A549 (cell line): Measurements from ENCODE around the gene EPB41L4B. TPM values are rescaled to one million over a fixed set of nuclear protein-coding genes. Genes with fewer than 3 reads are reported as not detected.

ENCODE experiments used
- ATAC-seq, 2 experiments: fragments of 200-7000 bp in 1 of 2; fragments of >200 bp in 1 of 2; cut with Nextera tagmentation in 1 of 2; cut with Tn5 transposase in 1 of 2; 3 replicates each; pipeline versions ENCODE4 v1.8.0 to v1.9.1; 2018 to 2020; ENCODE audit warnings: mild to moderate bottlenecking in 1 of 2, moderate library complexity in 1 of 2
- CTCF ChIA-PET: fragments of 300-600 bp; sonication (Branson Sonifier 250); formaldehyde crosslinking; extraction: SDS; loops from one replicate; lab custom pipeline; 2021; ENCODE audit warnings: antibody characterized with exemption, inconsistent platforms; lab: Yijun Ruan, JAX
- POLR2A ChIA-PET: fragments of 350-600 bp; formaldehyde crosslinking; extraction: SDS; loops from one replicate; lab custom pipeline; 2021; ENCODE audit warnings: antibody characterized with exemption, inconsistent platforms; lab: Yijun Ruan, JAX
- DNase-seq, 2 experiments: peaks; one replicate each; pipeline versions ENCODE4 v3.0.0 to v3.0.0-alpha.2; 2011 to 2016; ENCODE audit warnings: low read depth in 1 of 2, low spot score in 1 of 2
- FAIRE-seq: peaks from 2 replicates; lab custom pipeline; 2011; peaks lifted over from hg19 to GRCh38; lab: Jason Lieb, UNC
- H3K27ac ChIP-seq, 2 experiments: fragments of >200 bp; sonication (Bioruptor Twin); formaldehyde crosslinking; 3 replicates each; pipeline ENCODE4 v1.5.1; 2016 to 2017
- H3K4me1 ChIP-seq: fragments of >200 bp; sonication (Bioruptor Twin); formaldehyde crosslinking; 3 replicates; pipeline ENCODE4 v1.6.1; 2016
- H3K4me2 ChIP-seq: fragments of >200 bp; sonication (Bioruptor Twin); formaldehyde crosslinking; 3 replicates; pipeline ENCODE4 v1.6.1; 2016
- H3K4me3 ChIP-seq: fragments of >200 bp; sonication (Bioruptor Twin); formaldehyde crosslinking; 3 replicates; pipeline ENCODE4 v1.5.1; 2016
- H3K9me3 ChIP-seq: fragments of >200 bp; sonication (Bioruptor Twin); formaldehyde crosslinking; 3 replicates; pipeline ENCODE4 v1.6.1; 2016
- BHLHE40 ChIP-seq: IDR thresholded peaks from 2 replicates; pipeline ENCODE4 v1.6.1; 2012; ENCODE audit warnings: low read depth, low read length, inconsistent platforms
- CBX2 ChIP-seq: fragments of 200-600 bp; sonication (generic); IDR thresholded peaks from 2 replicates; pipeline ENCODE4 v1.6.1; 2016; ENCODE audit warnings: low read depth, mild to moderate bottlenecking, borderline replicate concordance
- CHD4 ChIP-seq: fragments of 200-600 bp; sonication (generic); IDR thresholded peaks from 2 replicates; pipeline ENCODE4 v1.6.1; 2016; ENCODE audit warnings: antibody characterized with exemption, mild to moderate bottlenecking, borderline replicate concordance
- CTCF ChIP-seq: fragments of >200 bp; sonication (Bioruptor Twin); formaldehyde crosslinking; IDR thresholded peaks from 3 replicates; pipeline ENCODE4 v1.5.1; 2016
- E2F6 ChIP-seq: IDR thresholded peaks from 2 replicates; pipeline ENCODE4 v1.6.1; 2012; ENCODE audit warnings: low read depth, borderline replicate concordance
- EHMT2 ChIP-seq: fragments of 200-600 bp; sonication (generic); IDR thresholded peaks from 2 replicates; pipeline ENCODE4 v1.6.1; 2016; ENCODE audit warnings: antibody characterized with exemption, low read depth, mild to moderate bottlenecking, moderate library complexity
- ELK1 ChIP-seq: fragments of 150-350 bp; IDR thresholded peaks from 2 replicates; pipeline ENCODE4 v1.6.1; 2014; ENCODE audit warnings: low read depth, mild to moderate bottlenecking, low read length
- ESRRA ChIP-seq: fragments of 150-350 bp; IDR thresholded peaks from 2 replicates; pipeline ENCODE4 v1.6.1; 2014; ENCODE audit warnings: mild to moderate bottlenecking, low read length, borderline replicate concordance
- HDAC2 ChIP-seq: fragments of 200-600 bp; sonication (generic); IDR thresholded peaks from 2 replicates; pipeline ENCODE4 v1.6.1; 2016
- HOXB13 ChIP-seq: fragments of 250-450 bp; sonication (Bioruptor Pico); IDR thresholded peaks from 2 replicates; pipeline ENCODE4 v1.5.0; 2020; ENCODE audit warnings: low read depth, mild to moderate bottlenecking, moderate library complexity
- KDM1A ChIP-seq: fragments of 200-600 bp; sonication (generic); IDR thresholded peaks from 2 replicates; pipeline ENCODE4 v1.6.1; 2016; ENCODE audit warnings: low read depth, mild to moderate bottlenecking
- MAFK ChIP-seq: fragments of 450-650 bp; IDR thresholded peaks from 2 replicates; pipeline ENCODE4 v1.6.1; 2014; ENCODE audit not compliant: partially characterized antibody
- MYC ChIP-seq: IDR thresholded peaks from 2 replicates; pipeline ENCODE4 v1.6.1; 2012; ENCODE audit warnings: mild to moderate bottlenecking, inconsistent platforms, low read length, improper control_type of control experiment, borderline replicate concordance
- NPAS2 ChIP-seq: fragments of 250-450 bp; sonication (Bioruptor Pico); IDR thresholded peaks from 2 replicates; pipeline ENCODE4 v1.8.0; 2022; ENCODE audit warnings: mild to moderate bottlenecking, moderate library complexity, borderline replicate concordance
- PHF8 ChIP-seq: fragments of 200-600 bp; sonication (generic); IDR thresholded peaks from 2 replicates; pipeline ENCODE4 v1.6.1; 2016; ENCODE audit warnings: low read depth, mild to moderate bottlenecking, antibody characterized with exemption, moderate library complexity, borderline replicate concordance
- RCOR1 ChIP-seq: fragments of 150-350 bp; IDR thresholded peaks from 2 replicates; pipeline ENCODE4 v1.6.1; 2014; ENCODE audit warnings: antibody characterized with exemption, low read length, low read depth
- REST ChIP-seq: fragments of 200-600 bp; sonication (generic); IDR thresholded peaks from 2 replicates; pipeline ENCODE4 v1.6.1; 2016; ENCODE audit warnings: antibody characterized with exemption, mild to moderate bottlenecking, moderate library complexity
- RFX5 ChIP-seq: fragments of 450-650 bp; IDR thresholded peaks from 2 replicates; pipeline ENCODE4 v1.7.1; 2014; ENCODE audit warnings: antibody characterized with exemption, mild to moderate bottlenecking, moderate library complexity
- USF2 ChIP-seq: fragments of 450-650 bp; IDR thresholded peaks from 2 replicates; pipeline ENCODE4 v1.6.1; 2014; ENCODE audit warnings: antibody characterized with exemption
- ZC3H11A ChIP-seq: fragments of 450-650 bp; IDR thresholded peaks from 2 replicates; pipeline ENCODE4 v1.6.1; 2014; ENCODE audit warnings: antibody characterized with exemption, mild to moderate bottlenecking
- ZNF302 ChIP-seq: fragments of 250-450 bp; sonication (Bioruptor Pico); IDR thresholded peaks from 2 replicates; pipeline ENCODE4 v1.9.0; 2021; ENCODE audit warnings: inconsistent platforms, mild to moderate bottlenecking, moderate library complexity
- WGBS: methylation state at CpG from one replicate; pipeline ENCODE4 v1.1.6; 2017; ENCODE audit errors: missing lambda C conversion rate; 5-methylcytosine and 5-hydroxymethylcytosine counted together
- polyA plus RNA-seq, 4 experiments: library from polyadenylated mRNA; depleted of rRNA in 3 of 4; stranded (reverse); fragments of >200 nt; fragmentation: RNase III in 1 of 4; extraction: RNeasy Plus Mini Kit Qiagen cat#74134 plus additional on column Dnase treatment in 1 of 4; gene quantifications; 2 replicates in 3 of 4; 3 replicates in 1 of 4; pipeline ENCODE4 v1.2.3, GENCODE V29; 2011 to 2017

EPB41L4B gene
- polyA plus RNA-seq, 2 of the 4 experiments (the other 2 are of a cell fraction) = 7.9 to 22.0 TPM

GRCh38 chr9:109277451-109277850 lies 43.4 kb downstream of the EPB41L4B start:
- TF ChIP-seq BHLHE40 = no peak
- no peak for TF ChIP-seq NPAS2
- no peak for TF ChIP-seq CTCF
- no peak for TF ChIP-seq CHD4
- no peak for TF ChIP-seq RCOR1
- TF ChIP-seq ESRRA = no peak
- no peak for TF ChIP-seq HOXB13 (CRISPR knock-in tag)
- no peak for TF ChIP-seq RFX5
- ChIA-PET POLR2A (no interaction called here), CTCF (interaction anchor here (0.6 kb wide), 1 partner anchor 110 kb away, joined by 4 read pairs; no protein-coding TSS in a partner anchor)
- no peak overlapping the region for H3K4me3 ChIP-seq
- no peaks in the 10 kb centered on the region for H3K4me1 ChIP-seq
- H3K27ac ChIP-seq = no peak overlapping the region
- ATAC-seq = no peak
- no peak for DNase-seq
- H3K9me3 ChIP-seq = no peaks in the 10 kb centered on the region
- 75% methylated on average over 9 of the region's 9 CpGs for WGBS
- no peak for FAIRE-seq
- no peak overlapping the region for H3K4me2 ChIP-seq

- ChIA-PET POLR2A (no interaction called here), CTCF (interaction anchor here (0.6 kb wide), 1 partner anchor 110 kb away, joined by 4 read pairs; no protein-coding TSS in a partner anchor)
- H3K4me3 ChIP-seq = no peak overlapping the region
- no peaks in the 10 kb centered on the region for H3K9me3 ChIP-seq
- DNase-seq (no peak), ATAC-seq (no peak), FAIRE-seq (no peak)
- no peaks in the 10 kb centered on the region for H3K4me1 ChIP-seq
- 84% methylated on average over 11 of the region's 13 CpGs for WGBS
- no peak for TF ChIP-seq MYC
- no peak for TF ChIP-seq ZC3H11A
- no peak for TF ChIP-seq KDM1A
- TF ChIP-seq E2F6 = no peak
- TF ChIP-seq ESRRA = no peak
- TF ChIP-seq MAFK = no peak
- no peak for TF ChIP-seq ZNF302 (CRISPR knock-in tag)
- no peak for TF ChIP-seq CBX2
- no peak for TF ChIP-seq RCOR1
- H3K27ac ChIP-seq = no peak overlapping the region
- no peak overlapping the region for H3K4me2 ChIP-seq
Observed at GRCh38 chr9:109276469-109277440, 44.1 kb downstream of the EPB41L4B start.

- FAIRE-seq (no peak), ATAC-seq (no peak), DNase-seq (no peak)
- Histone ChIP-seq H3K4me2 (no peak overlapping the region), H3K9me3 (no peaks in the 10 kb centered on the region), H3K4me1 (no peaks in the 10 kb centered on the region), H3K27ac (no peak overlapping the region), H3K4me3 (no peak overlapping the region)
- ChIA-PET POLR2A (no interaction called here), CTCF (interaction anchor here (1.0 kb wide), 2 partner anchors 22 to 23 kb away, joined by 3 read pairs; no protein-coding TSS in a partner anchor)
- WGBS = 89% methylated on average over 8 of the region's 8 CpGs
- TF ChIP-seq ESRRA = no peak
- no peak for TF ChIP-seq HDAC2
- no peak for TF ChIP-seq BHLHE40
- no peak for TF ChIP-seq REST
- no peak for TF ChIP-seq MAFK
- TF ChIP-seq RCOR1 = no peak
- TF ChIP-seq PHF8 = no peak
- no peak for TF ChIP-seq CHD4
- TF ChIP-seq USF2 = no peak
- no peak for TF ChIP-seq EHMT2
- no peak for TF ChIP-seq ELK1
Observed at GRCh38 chr9:109274884-109275730, 45.8 kb downstream of the EPB41L4B start.
